BJ (cell line): ENCODE data around the gene SSBP4. TPM values are rescaled to one million over a fixed set of nuclear protein-coding genes. Genes with fewer than 3 reads are reported as not detected.

Experiments used
- CTCF ChIA-PET: fragments of 350-600 bp; formaldehyde crosslinking; extraction: SDS; loops from one replicate; lab custom pipeline; 2021; ENCODE audit warnings: antibody characterized with exemption, inconsistent platforms; lab: Yijun Ruan, JAX
- POLR2A ChIA-PET: fragments of 300-600 bp; sonication (Branson Sonifier 250); formaldehyde crosslinking; extraction: SDS; loops from one replicate; lab custom pipeline; 2021; ENCODE audit warnings: antibody characterized with exemption; lab: Charles Lee
- DNase-seq: peaks from one replicate; pipeline ENCODE4 v3.0.0-alpha.2; 2011; ENCODE audit warnings: low read depth
- H3K27me3 ChIP-seq: 2 replicates; pipeline ENCODE4 v1.6.0; 2011; ENCODE audit warnings: low read length; ENCODE audit not compliant: control insufficient read depth, insufficient read depth
- H3K36me3 ChIP-seq: 2 replicates; pipeline ENCODE4 v1.5.1; 2011; ENCODE audit warnings: low read length; ENCODE audit not compliant: control insufficient read depth, insufficient read depth
- H3K4me3 ChIP-seq: 2 replicates; pipeline ENCODE4 v1.5.1; 2011; ENCODE audit warnings: low read depth, mild to moderate bottlenecking, control low read depth, low read length
- polyA plus RNA-seq: library from polyadenylated mRNA; depleted of rRNA; stranded (reverse); fragments of >200 nt; gene quantifications from 2 replicates; pipeline ENCODE4 v1.2.3, GENCODE V29; 2011
- TF ChIP-seq, protein P1 (sequence below): IDR thresholded peaks from 2 replicates; pipeline ENCODE4 v1.5.1; 2011; ENCODE audit warnings: low read depth, mild to moderate bottlenecking, control low read depth, inconsistent platforms, low read length, moderate library complexity; ENCODE audit not compliant: insufficient read depth

The SSBP4 gene
- polyA plus RNA-seq, 1 experiment: 24.1 TPM

DNA sequence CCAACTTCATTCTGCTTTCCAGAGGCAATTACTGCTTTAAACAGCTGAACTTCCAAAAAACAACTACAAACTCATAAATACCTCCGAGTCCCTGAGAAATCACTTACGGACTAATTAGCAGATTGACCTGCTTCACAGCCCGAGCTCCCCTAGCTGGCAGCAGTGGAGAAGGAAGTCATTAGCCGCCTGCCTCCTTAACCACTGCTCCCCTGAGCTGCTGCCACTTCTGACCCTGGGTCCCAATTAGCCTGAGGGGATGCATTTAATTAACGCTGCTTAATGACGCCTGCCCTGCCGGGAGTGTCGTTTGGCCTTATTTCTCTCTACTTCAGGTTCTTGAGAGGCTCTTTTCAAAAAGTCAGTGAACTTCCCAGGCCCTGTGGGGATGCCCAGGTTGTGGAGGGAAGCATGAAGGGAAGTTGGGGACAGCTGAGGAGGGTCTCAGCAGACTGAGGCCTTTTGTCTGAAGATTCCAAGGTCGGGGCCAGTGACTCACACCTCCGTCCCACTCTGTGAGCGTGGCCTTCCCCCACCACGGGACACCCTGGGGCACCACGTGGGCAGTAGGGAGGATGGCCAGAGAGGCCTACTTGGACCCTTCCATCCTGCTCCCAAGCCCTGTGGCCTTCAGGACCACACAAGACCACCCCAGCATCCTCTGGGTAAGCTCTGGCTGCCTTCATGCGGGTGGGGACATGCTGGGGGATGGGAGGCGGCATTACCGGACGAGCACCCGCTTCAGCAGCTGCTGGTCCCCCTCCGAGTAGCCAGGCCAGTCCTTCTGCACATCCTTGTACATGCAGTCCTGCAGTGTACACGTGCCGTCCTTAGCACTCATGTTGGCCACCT, 38.5 kb downstream of the SSBP4 start:
- CTCF ChIA-PET: interaction anchor here (1.1 to 2.0 kb wide), 5 partner anchors 10 to 132 kb away, joined by 3 to 9 read pairs (median 4); partner anchors contain the start of gene REX1BD
- no peak for DNase-seq
- H3K4me3 ChIP-seq: no peak overlapping the region
- POLR2A ChIA-PET: no interaction called here
- peaks cover 37% of the 10 kb centered on the region for H3K36me3 ChIP-seq
- TF ChIP-seq, protein P1, sequence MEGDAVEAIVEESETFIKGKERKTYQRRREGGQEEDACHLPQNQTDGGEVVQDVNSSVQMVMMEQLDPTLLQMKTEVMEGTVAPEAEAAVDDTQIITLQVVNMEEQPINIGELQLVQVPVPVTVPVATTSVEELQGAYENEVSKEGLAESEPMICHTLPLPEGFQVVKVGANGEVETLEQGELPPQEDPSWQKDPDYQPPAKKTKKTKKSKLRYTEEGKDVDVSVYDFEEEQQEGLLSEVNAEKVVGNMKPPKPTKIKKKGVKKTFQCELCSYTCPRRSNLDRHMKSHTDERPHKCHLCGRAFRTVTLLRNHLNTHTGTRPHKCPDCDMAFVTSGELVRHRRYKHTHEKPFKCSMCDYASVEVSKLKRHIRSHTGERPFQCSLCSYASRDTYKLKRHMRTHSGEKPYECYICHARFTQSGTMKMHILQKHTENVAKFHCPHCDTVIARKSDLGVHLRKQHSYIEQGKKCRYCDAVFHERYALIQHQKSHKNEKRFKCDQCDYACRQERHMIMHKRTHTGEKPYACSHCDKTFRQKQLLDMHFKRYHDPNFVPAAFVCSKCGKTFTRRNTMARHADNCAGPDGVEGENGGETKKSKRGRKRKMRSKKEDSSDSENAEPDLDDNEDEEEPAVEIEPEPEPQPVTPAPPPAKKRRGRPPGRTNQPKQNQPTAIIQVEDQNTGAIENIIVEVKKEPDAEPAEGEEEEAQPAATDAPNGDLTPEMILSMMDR: no peak
- no peaks in the 10 kb centered on the region for H3K27me3 ChIP-seq

GRCh38 chr19:18460900-18461299, 41.7 kb downstream of the SSBP4 start:
- no peaks in the 10 kb centered on the region for H3K27me3 ChIP-seq
- TF ChIP-seq, protein P1: no peak
- ChIA-PET POLR2A (no interaction called here), CTCF (interaction anchor here (0.8 to 5.1 kb wide), 13 partner anchors 8 to 131 kb away, joined by 3 to 57 read pairs (median 5); partner anchors contain the start of gene ELL)
- H3K4me3 ChIP-seq: no peak overlapping the region
- peaks cover 53% of the 10 kb centered on the region for H3K36me3 ChIP-seq
- no peak for DNase-seq

GRCh38 chr19:18461471-18461870, 42.3 kb downstream of the SSBP4 start:
- no peak overlapping the region for H3K4me3 ChIP-seq
- ChIA-PET CTCF (interaction anchor here (0.7 to 5.1 kb wide), 22 partner anchors 8 to 386 kb away, joined by 3 to 57 read pairs (median 4); partner anchors contain the start of genes ELL and REX1BD), POLR2A (no interaction called here)
- peaks cover 52% of the 10 kb centered on the region for H3K36me3 ChIP-seq
- no peak for DNase-seq
- no peaks in the 10 kb centered on the region for H3K27me3 ChIP-seq
- TF ChIP-seq, protein P1: no peak

DNA sequence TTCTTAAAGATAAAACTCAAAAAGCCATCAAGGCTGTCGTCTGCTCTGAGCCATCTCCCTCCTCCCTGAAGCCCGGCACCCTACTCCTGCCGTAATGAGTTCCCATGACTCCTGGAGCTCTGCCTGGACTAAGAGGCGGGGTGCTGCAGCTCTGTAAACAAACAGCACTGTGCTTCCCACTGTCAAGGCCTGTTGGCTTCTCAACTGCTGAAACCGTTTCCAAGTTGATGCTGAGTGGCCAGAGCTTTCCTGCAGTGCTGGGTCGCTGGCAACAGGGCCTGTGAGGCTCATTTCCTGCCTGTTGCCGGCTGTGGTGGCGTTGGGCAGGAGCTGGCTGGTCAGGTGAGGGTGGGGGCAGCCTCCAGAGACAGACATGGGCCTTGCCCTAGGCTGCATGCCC, 45.4 kb downstream of the SSBP4 start:
- DNase-seq: no peak
- Histone ChIP-seq H3K36me3 (peaks cover 49% of the 10 kb centered on the region), H3K27me3 (no peaks in the 10 kb centered on the region), H3K4me3 (no peak overlapping the region)
- ChIA-PET CTCF (interaction anchor here (0.6 to 3.3 kb wide), 8 partner anchors 14 to 212 kb away, joined by 3 to 16 read pairs (median 3); partner anchors contain the start of gene REX1BD), POLR2A (no interaction called here)
- TF ChIP-seq, protein P1: no peak
